Breast epithelium (tissue), 4 donors: ENCODE results near the gene BCL2L13. TPM values are rescaled to one million over a fixed set of nuclear protein-coding genes. Genes with fewer than 3 reads are reported as not detected.

Experiments
- DNase-seq, 2 donors: peaks; one replicate each; pipeline ENCODE4 v3.0.0-alpha.2; 2019; ENCODE audit warnings: low spot score in 2 of 2
- H3K27ac ChIP-seq, 2 donors: fragments of 200-600 bp; sonication (generic) in 1 of 2; one replicate each; pipeline ENCODE4 v1.5.1; 2016 to 2019; ENCODE audit warnings: mild to moderate bottlenecking in 1 of 2
- H3K27me3 ChIP-seq, 2 donors: fragments of 200-600 bp; sonication (generic) in 1 of 2; one replicate each; pipeline versions ENCODE4 v1.5.1 to v1.6.0; 2017 to 2019; ENCODE audit warnings: control low read depth in 1 of 2, mild to moderate bottlenecking in 1 of 2
- H3K36me3 ChIP-seq: fragments of 200-600 bp; one replicate; pipeline ENCODE4 v1.5.1; 2019
- H3K4me1 ChIP-seq, 2 donors: fragments of 200-600 bp; sonication (generic); one replicate each; pipeline ENCODE4 v1.5.1; 2016 to 2019; ENCODE audit warnings: control low read depth in 1 of 2
- H3K4me3 ChIP-seq, 3 donors: fragments of 200-600 bp; sonication (generic); 1 replicate in 2 of 3; 2 replicates in 1 of 3; pipeline ENCODE4 v1.5.1; 2016 to 2019; ENCODE audit warnings: mild to moderate bottlenecking in 3 of 3, moderate library complexity in 2 of 3
- H3K9me3 ChIP-seq, 2 donors: fragments of 200-600 bp; sonication (generic) in 1 of 2; one replicate each; pipeline ENCODE4 v1.5.1; 2016 to 2019; ENCODE audit warnings: control low read depth in 1 of 2
- POLR2A ChIP-seq: fragments of 450-650 bp; IDR thresholded peaks from one replicate; pipeline ENCODE4 v1.6.1; 2016; ENCODE audit warnings: antibody characterized with exemption, mild to moderate bottlenecking, moderate library complexity
- POLR2AphosphoS5 ChIP-seq, 3 donors: sonication (generic); formaldehyde crosslinking; IDR thresholded peaks; one replicate each; pipeline ENCODE4 v1.6.1; 2017; ENCODE audit warnings: antibody characterized with exemption in 3 of 3
- intact Hi-C: fragments of 100-400 bp; cut with DNase I; formaldehyde crosslinking; loops from one replicate; pipeline ENCODE4 v1.15.1; 2023; ENCODE audit warnings: low total_unique reads
- total RNA-seq, 3 donors: library from RNA; depleted of rRNA; stranded (reverse); fragments of >200 nt; gene quantifications; one replicate each; pipeline ENCODE4 v1.1.0, GENCODE V29; 2016
- TF ChIP-seq, protein P1 (sequence below), 3 donors: fragments of 450-650 bp; IDR thresholded peaks; one replicate each; pipeline ENCODE4 v1.5.1; 2016 to 2017; ENCODE audit warnings: antibody characterized with exemption in 3 of 3, mild to moderate bottlenecking in 3 of 3, moderate library complexity in 3 of 3

Gene BCL2L13
- total RNA-seq, 3 donors from 2014 or later, result 46.9 to 140 (median 61.6) TPM

DNA sequence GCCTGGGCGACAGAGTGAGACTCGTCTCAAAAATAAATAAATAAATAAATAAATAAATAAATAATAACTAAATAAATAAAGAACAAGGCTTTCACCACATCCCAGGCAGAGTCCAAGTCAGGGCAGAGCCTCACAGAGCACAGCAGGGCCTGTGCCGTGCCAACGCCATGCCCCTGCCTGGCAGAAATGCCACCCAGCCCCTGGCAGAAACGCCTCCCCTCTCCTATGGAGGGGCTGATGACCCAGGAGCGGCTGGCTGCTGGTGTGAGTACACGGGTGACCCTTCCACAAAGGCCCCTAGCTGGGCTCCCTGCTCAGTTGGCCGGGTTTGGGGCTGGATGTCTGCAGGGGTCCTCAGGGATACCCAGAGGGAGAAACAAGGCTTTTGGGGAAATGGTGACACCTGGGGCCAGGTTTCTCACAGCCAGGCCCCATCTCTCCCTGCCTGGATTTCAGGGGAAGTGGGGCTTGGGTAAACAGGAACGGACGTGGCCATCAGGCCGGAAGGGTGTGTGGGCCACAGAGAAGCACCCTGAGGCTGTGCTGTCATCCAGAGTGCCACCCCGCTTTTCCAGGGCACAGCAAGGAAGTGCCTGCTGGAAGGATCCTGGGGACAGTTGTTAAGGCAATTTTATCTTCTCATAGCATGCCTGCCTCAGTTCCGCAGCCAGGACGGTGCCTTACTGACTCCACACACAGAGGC is 130.6 kb downstream of the BCL2L13 start:
- no peak for DNase-seq
- Histone ChIP-seq H3K9me3 (no peaks in the 10 kb centered on the region), H3K27me3 (no peaks in the 10 kb centered on the region), H3K36me3 (no peaks in the 10 kb centered on the region), H3K4me3 (no peak overlapping the region), H3K4me1 (peaks cover 0 to 9% of the 10 kb centered on the region in 2 donors), H3K27ac (no peak overlapping the region)
- TF ChIP-seq, protein P1, sequence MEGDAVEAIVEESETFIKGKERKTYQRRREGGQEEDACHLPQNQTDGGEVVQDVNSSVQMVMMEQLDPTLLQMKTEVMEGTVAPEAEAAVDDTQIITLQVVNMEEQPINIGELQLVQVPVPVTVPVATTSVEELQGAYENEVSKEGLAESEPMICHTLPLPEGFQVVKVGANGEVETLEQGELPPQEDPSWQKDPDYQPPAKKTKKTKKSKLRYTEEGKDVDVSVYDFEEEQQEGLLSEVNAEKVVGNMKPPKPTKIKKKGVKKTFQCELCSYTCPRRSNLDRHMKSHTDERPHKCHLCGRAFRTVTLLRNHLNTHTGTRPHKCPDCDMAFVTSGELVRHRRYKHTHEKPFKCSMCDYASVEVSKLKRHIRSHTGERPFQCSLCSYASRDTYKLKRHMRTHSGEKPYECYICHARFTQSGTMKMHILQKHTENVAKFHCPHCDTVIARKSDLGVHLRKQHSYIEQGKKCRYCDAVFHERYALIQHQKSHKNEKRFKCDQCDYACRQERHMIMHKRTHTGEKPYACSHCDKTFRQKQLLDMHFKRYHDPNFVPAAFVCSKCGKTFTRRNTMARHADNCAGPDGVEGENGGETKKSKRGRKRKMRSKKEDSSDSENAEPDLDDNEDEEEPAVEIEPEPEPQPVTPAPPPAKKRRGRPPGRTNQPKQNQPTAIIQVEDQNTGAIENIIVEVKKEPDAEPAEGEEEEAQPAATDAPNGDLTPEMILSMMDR (IDR thresholded peaks at IDR 0.05), result no peak
- TF ChIP-seq POLR2AphosphoS5 (IDR thresholded peaks at IDR 0.05) (no peak), POLR2A (no peak)
- intact Hi-C loops, result no loop called here

DNA sequence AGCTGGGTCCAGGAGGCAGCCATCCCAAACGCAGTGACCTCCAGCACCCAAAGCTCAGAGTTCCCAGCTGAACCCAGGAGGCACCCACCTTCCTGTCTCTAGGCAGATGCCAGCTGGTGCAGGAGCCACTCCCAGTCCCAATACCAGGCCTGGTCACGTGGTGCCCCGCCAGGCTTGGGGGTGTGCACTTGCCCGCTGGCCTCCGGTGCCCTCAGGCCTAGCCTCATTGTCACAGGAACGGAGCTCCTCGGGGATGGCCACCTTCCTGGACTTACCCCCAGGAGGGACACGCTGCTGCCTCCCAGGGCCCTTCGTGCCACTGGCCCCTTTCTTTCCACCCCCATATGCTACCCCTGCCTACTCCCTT is 131.1 kb downstream of the BCL2L13 start:
- no peaks in the 10 kb centered on the region for H3K27me3 ChIP-seq
- DNase-seq, result no peak
- H3K27ac ChIP-seq, result no peak overlapping the region
- intact Hi-C loops, result no loop called here
- TF ChIP-seq POLR2A (no peak), POLR2AphosphoS5 (IDR thresholded peaks at IDR 0.05) (no peak)
- TF ChIP-seq, protein P1 (IDR thresholded peaks at IDR 0.05), result no peak
- H3K4me1 ChIP-seq, result peaks cover 0 to 9% of the 10 kb centered on the region in 2 donors
- H3K4me3 ChIP-seq, result no peak overlapping the region
- no peaks in the 10 kb centered on the region for H3K9me3 ChIP-seq
- no peaks in the 10 kb centered on the region for H3K36me3 ChIP-seq

GRCh38 chr22:17770180-17771077 is 131.9 kb downstream of the BCL2L13 start:
- no peak for DNase-seq
- no peak overlapping the region for H3K4me3 ChIP-seq

GRCh38 chr22:17772249-17772957 is 133.8 kb downstream of the BCL2L13 start:
- TF ChIP-seq POLR2A, result no peak
- TF ChIP-seq POLR2AphosphoS5 (IDR thresholded peaks at IDR 0.05), result no peak
- TF ChIP-seq, protein P1 (IDR thresholded peaks at IDR 0.05), result no peak
- Histone ChIP-seq H3K4me3 (peak overlapping the region in 1 of 3 donors; percentile 93), H3K27me3 (no peaks in the 10 kb centered on the region), H3K27ac (peak overlapping the region in 1 of 2 donors; percentile 12), H3K9me3 (no peaks in the 10 kb centered on the region), H3K36me3 (no peaks in the 10 kb centered on the region), H3K4me1 (peaks cover 0 to 9% of the 10 kb centered on the region in 2 donors)
- intact Hi-C loops, result no loop called here
- DNase-seq, result no peak

More at GRCh38 chr22:17770180-17771077, 131.9 kb downstream of the BCL2L13 start:
- no peaks in the 10 kb centered on the region for H3K9me3 ChIP-seq
- intact Hi-C loops, result no loop called here
- peaks cover 0 to 9% of the 10 kb centered on the region in 2 donors for H3K4me1 ChIP-seq
- no peaks in the 10 kb centered on the region for H3K36me3 ChIP-seq
- no peaks in the 10 kb centered on the region for H3K27me3 ChIP-seq
- no peak overlapping the region for H3K27ac ChIP-seq
- TF ChIP-seq, protein P1 (IDR thresholded peaks at IDR 0.05), result no peak
- TF ChIP-seq POLR2A, result no peak
- TF ChIP-seq POLR2AphosphoS5 (IDR thresholded peaks at IDR 0.05), result no peak
